ENCODE results near the gene MAST4.

DNA sequence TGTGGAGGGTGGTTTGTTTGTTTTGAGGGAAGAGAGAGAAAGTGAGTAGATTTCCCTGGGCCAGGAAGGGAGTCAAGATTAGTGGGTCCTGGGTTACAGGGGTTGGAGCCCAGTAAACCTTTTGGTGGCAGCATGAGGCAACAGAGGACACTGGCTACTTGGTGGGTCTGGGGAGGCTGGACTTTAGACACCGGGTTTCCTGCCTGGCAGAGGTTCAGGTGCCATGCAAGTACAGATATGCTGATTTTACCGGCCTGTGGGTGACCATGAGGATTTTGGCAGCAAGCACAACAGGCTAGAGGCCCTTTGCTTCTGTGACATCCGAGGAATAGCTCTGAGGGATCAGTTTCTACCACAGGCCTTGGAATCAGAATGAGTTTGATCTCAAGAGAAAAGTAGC lies 18.9 kb downstream of the MAST4 start:
- TF ChIP-seq POLR2A (IDR thresholded peaks at IDR 0.05): no peak
- TF ChIP-seq, protein P1, sequence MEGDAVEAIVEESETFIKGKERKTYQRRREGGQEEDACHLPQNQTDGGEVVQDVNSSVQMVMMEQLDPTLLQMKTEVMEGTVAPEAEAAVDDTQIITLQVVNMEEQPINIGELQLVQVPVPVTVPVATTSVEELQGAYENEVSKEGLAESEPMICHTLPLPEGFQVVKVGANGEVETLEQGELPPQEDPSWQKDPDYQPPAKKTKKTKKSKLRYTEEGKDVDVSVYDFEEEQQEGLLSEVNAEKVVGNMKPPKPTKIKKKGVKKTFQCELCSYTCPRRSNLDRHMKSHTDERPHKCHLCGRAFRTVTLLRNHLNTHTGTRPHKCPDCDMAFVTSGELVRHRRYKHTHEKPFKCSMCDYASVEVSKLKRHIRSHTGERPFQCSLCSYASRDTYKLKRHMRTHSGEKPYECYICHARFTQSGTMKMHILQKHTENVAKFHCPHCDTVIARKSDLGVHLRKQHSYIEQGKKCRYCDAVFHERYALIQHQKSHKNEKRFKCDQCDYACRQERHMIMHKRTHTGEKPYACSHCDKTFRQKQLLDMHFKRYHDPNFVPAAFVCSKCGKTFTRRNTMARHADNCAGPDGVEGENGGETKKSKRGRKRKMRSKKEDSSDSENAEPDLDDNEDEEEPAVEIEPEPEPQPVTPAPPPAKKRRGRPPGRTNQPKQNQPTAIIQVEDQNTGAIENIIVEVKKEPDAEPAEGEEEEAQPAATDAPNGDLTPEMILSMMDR (IDR thresholded peaks at IDR 0.05): no peak

Measured in tibial nerve (tissue), 3 donors.